AG04449 (cell line): ENCODE data around the gene PIP5K1C.

Experiments used
- CTCF ChIA-PET: fragments of 350-600 bp; formaldehyde crosslinking; extraction: SDS; loops from one replicate; lab custom pipeline; 2021; ENCODE audit warnings: antibody characterized with exemption; lab: Yijun Ruan, JAX
- POLR2A ChIA-PET: fragments of 400-600, 350-600 bp; formaldehyde crosslinking; extraction: SDS; loops from one replicate; lab custom pipeline; 2020; ENCODE audit warnings: antibody characterized with exemption, inconsistent platforms; lab: Yijun Ruan, JAX
- DNase-seq: peaks from one replicate; pipeline ENCODE4 v3.0.0-alpha.2; 2010; ENCODE audit warnings: low read depth, low spot score
- H3K4me3 ChIP-seq: 2 replicates; pipeline ENCODE4 v1.5.1; 2011; ENCODE audit warnings: low read depth, mild to moderate bottlenecking, control low read depth, low read length
- TF ChIP-seq, protein P1 (sequence below): IDR thresholded peaks from one replicate; pipeline ENCODE4 v1.5.1; 2011; ENCODE audit warnings: mild to moderate bottlenecking, moderate library complexity, low read length, control low read depth, inconsistent platforms; ENCODE audit not compliant: insufficient read depth; ENCODE audit errors: missing control alignments

The PIP5K1C gene

DNA sequence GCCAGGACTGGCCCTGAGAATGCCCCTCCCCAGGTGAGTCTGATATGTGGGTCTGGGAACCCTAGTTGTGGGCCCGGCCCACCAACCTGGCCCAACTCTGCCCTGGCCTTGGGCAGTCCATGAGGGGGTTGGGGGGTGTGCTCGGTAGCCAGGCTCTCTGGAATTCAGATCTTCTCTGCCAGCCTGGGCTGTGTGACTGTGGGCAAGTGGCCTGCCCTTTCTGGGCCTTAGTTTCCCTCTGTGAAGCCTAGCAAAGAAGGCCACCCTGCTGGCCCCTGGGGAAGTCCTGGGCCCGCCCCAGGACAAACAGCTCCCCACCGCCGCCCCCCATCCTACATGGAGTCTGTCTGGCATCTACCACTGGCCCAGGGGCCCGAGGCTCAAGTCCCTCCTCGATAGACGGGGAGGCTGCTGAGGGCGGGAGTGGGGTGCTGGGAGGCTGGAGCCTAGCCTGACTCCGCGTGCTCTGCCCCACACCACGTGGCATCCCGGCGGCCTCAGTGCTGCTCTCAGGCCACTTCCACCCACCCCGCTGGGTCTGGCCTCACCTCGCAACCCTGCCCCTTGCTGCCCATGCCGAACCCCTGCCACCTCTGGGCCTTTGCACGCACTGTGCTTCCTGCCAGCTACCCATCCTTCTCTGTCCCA, 85.3 kb downstream of the PIP5K1C start:
- POLR2A ChIA-PET = no interaction called here
- H3K4me3 ChIP-seq = no peak overlapping the region
- DNase-seq = no peak
- TF ChIP-seq, protein P1, sequence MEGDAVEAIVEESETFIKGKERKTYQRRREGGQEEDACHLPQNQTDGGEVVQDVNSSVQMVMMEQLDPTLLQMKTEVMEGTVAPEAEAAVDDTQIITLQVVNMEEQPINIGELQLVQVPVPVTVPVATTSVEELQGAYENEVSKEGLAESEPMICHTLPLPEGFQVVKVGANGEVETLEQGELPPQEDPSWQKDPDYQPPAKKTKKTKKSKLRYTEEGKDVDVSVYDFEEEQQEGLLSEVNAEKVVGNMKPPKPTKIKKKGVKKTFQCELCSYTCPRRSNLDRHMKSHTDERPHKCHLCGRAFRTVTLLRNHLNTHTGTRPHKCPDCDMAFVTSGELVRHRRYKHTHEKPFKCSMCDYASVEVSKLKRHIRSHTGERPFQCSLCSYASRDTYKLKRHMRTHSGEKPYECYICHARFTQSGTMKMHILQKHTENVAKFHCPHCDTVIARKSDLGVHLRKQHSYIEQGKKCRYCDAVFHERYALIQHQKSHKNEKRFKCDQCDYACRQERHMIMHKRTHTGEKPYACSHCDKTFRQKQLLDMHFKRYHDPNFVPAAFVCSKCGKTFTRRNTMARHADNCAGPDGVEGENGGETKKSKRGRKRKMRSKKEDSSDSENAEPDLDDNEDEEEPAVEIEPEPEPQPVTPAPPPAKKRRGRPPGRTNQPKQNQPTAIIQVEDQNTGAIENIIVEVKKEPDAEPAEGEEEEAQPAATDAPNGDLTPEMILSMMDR = no peak
- CTCF ChIA-PET = no interaction called here

DNA sequence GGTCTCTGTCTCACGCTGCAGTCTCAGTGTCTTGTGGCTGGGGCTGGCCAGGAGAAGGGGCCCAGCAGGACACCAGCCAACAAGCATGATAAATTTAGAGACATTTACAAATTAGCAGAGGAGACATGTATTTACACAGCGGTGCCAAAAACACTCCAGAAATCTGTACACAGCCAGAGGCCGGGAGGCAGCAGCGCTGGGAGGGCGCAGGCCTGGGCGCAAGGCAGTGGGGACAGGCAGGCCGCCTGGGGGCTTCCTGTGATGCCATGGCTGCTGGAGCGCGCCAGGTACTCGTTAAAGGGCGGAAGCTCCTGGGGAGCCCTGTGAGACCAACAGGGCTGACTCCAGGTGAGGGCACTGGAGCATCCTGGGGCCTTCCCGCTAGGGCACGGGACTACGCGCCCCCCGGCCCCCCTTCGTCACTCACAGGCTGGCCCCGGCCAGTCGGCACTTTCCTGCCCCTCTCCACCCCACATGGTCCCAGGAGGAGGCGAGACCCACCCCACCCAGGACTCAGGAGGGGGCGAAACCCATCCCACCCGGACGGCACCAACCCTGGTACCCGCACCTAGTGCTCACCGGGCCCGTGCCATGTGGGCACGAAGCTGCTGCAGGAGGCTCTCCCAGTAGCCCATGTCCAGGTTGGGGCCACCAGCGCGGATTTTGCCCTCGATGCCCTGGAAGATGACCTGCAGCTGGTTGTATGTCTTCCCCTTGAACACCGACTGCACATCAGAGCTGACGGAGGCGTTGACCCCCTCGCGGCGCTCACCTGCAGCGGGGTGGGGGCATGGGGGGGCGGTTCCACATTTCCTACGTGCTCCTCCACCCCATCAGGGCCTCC, 86.2 kb downstream of the PIP5K1C start:
- no peak overlapping the region for H3K4me3 ChIP-seq
- DNase-seq = no peak
- POLR2A ChIA-PET = interaction anchor here (0.7 kb wide), 1 partner anchor 23 kb away, joined by 3 read pairs; no protein-coding TSS in a partner anchor
- TF ChIP-seq, protein P1 = no peak
- CTCF ChIA-PET = no interaction called here

GRCh38 chr19:3612901-3613741, 87.1 kb downstream of the PIP5K1C start:
- ChIA-PET POLR2A (no interaction called here), CTCF (no interaction called here)
- no peak for DNase-seq

GRCh38 chr19:3612330-3612729, 87.9 kb downstream of the PIP5K1C start:
- ChIA-PET CTCF (interaction anchor here (1.1 kb wide), 1 partner anchor 66 kb away, joined by 3 read pairs; no protein-coding TSS in a partner anchor), POLR2A (no interaction called here)
- DNase-seq = no peak
- TF ChIP-seq, protein P1 = no peak
- no peak overlapping the region for H3K4me3 ChIP-seq

More at GRCh38 chr19:3612901-3613741, 87.1 kb downstream of the PIP5K1C start:
- no peak overlapping the region for H3K4me3 ChIP-seq
- TF ChIP-seq, protein P1 = no peak

DNA sequence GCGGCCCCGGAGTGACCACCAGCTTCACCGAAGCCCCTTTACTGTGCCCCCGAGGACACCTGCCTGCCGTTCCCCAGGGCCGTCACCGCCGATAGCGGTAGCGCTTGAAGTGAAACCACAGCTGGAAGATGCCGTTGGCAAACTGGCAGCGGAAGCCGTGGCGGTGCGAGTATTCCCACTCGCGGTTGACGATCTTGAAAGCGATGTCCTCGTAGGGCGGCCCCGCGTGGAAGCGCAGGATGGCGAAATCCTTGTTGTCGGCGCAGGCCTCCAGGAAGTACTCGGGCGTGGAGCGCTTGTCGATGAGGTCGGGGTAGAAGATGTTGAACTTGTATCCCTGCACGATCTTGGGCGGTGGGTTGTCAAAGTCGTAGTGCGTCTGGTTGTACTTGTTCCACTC, 88.4 kb downstream of the PIP5K1C start:
- TF ChIP-seq, protein P1 = no peak
- ChIA-PET CTCF (interaction anchor here (1.1 kb wide), 1 partner anchor 66 kb away, joined by 3 read pairs; no protein-coding TSS in a partner anchor), POLR2A (no interaction called here)
- DNase-seq = no peak
- H3K4me3 ChIP-seq = no peak overlapping the region
